Osteocyte (in vitro differentiated cells): ENCODE data around the gene CHD5. TPM values are rescaled to one million over a fixed set of nuclear protein-coding genes. Genes with fewer than 3 reads are reported as not detected.
A peak's percentile ranks its signal among the peaks of the same experiment; 100 is the strongest.

ENCODE experiments used
- DNase-seq: peaks from one replicate; pipeline ENCODE4 v3.0.0; 2021; ENCODE audit warnings: mixed read lengths; ENCODE audit not compliant: unreplicated experiment; ENCODE audit errors: extremely low spot score
- H3K27ac Mint-ChIP-seq: one replicate; pipeline ENCODE4 v1.8.0; 2021; ENCODE audit warnings: mild to moderate bottlenecking, mixed read lengths; ENCODE audit not compliant: unreplicated experiment
- H3K27me3 Mint-ChIP-seq: one replicate; pipeline ENCODE4 v1.8.0; 2021; ENCODE audit warnings: mixed read lengths; ENCODE audit not compliant: unreplicated experiment
- H3K36me3 Mint-ChIP-seq: one replicate; pipeline ENCODE4 v1.8.0; 2021; ENCODE audit warnings: mixed read lengths; ENCODE audit not compliant: unreplicated experiment
- H3K4me1 Mint-ChIP-seq: one replicate; pipeline ENCODE4 v1.8.0; 2021; ENCODE audit warnings: mixed read lengths; ENCODE audit not compliant: unreplicated experiment
- H3K4me3 Mint-ChIP-seq: one replicate; pipeline ENCODE4 v1.8.0; 2021; ENCODE audit warnings: mild to moderate bottlenecking, moderate library complexity, mixed read lengths; ENCODE audit not compliant: unreplicated experiment
- H3K9me3 Mint-ChIP-seq: one replicate; pipeline ENCODE4 v1.8.0; 2021; ENCODE audit warnings: mixed read lengths; ENCODE audit not compliant: unreplicated experiment
- total RNA-seq: library from RNA; stranded (reverse); gene quantifications from 2 replicates; pipeline ENCODE4 v1.2.1, GENCODE V29; 2021
- TF ChIP-seq, protein P1 (sequence below): fragments of 200-600 bp; sonication (generic); IDR thresholded peaks from 2 replicates; pipeline ENCODE4 v1.5.0; 2021; ENCODE audit warnings: antibody characterized with exemption, mild to moderate bottlenecking, moderate library complexity

Gene CHD5
- total RNA-seq, 1 donor from 2014 or later, result 0.43 TPM

DNA sequence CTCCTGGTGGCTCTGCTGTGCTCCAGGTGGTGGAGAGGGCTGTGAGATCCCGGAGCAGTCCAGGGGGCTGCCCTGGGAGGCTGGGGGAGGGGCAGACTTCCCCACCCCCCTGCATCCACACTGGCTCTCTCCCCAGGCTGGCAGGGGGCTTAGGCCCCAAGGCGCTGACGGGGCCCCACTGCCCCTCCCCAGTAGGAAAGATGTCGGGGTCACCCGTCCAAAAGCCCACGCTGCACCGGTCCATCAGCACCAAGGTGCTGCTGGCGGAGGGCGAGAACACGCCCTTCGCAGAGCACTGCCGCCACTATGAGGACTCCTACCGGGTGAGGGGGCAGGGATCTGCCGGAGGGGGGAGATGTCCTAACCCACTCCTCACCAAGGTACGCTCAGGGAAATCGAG, 31.6 kb upstream of the CHD5 start:
- H3K27me3 Mint-ChIP-seq, result no peaks in the 10 kb centered on the region
- TF ChIP-seq, protein P1, sequence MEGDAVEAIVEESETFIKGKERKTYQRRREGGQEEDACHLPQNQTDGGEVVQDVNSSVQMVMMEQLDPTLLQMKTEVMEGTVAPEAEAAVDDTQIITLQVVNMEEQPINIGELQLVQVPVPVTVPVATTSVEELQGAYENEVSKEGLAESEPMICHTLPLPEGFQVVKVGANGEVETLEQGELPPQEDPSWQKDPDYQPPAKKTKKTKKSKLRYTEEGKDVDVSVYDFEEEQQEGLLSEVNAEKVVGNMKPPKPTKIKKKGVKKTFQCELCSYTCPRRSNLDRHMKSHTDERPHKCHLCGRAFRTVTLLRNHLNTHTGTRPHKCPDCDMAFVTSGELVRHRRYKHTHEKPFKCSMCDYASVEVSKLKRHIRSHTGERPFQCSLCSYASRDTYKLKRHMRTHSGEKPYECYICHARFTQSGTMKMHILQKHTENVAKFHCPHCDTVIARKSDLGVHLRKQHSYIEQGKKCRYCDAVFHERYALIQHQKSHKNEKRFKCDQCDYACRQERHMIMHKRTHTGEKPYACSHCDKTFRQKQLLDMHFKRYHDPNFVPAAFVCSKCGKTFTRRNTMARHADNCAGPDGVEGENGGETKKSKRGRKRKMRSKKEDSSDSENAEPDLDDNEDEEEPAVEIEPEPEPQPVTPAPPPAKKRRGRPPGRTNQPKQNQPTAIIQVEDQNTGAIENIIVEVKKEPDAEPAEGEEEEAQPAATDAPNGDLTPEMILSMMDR, result no peak
- H3K4me3 Mint-ChIP-seq, result no peak overlapping the region
- no peaks in the 10 kb centered on the region for H3K9me3 Mint-ChIP-seq
- H3K27ac Mint-ChIP-seq, result no peak overlapping the region
- peaks cover 12% of the 10 kb centered on the region for H3K4me1 Mint-ChIP-seq
- DNase-seq, result no peak
- peaks cover 9% of the 10 kb centered on the region for H3K36me3 Mint-ChIP-seq

DNA sequence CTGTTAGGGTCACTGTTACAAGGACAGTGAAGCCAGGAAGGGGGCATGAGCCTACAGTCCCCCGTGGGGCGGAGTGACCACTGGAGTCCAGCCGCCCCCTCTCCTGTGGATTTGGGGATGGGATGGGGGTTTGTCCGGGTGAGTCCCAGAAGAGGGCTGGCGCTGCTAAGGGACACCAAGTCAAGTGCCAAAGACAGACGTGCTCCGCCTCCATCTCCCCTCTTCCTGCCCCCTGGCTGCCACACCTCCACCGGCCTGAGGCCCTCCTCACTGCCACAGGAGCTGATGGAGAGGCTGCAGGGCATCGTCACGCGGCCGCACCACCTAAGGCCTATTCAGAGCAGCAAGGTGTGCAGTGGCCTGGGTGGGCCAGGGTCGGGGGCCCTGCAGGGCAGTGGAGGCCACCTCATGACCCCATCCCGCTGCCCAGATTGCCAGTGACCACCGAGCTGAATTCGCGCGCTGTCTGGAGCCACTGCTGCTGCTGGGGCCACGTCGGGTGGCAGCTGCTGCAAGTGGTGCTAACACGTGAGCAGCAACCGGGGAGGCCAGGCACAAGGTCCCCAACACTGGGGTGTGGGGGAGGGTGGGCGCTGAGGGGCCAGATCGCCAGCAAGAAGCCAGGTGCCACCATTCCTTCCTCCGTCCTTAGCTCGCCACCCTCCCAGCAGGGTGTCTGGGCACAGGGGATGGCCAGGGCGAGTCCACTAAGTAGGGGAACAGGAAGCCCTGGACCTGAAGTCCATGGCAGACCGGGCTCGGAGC, 30.7 kb upstream of the CHD5 start:
- Mint-ChIP-seq H3K36me3 (peaks cover 9% of the 10 kb centered on the region), H3K27me3 (no peaks in the 10 kb centered on the region), H3K4me3 (no peak overlapping the region), H3K27ac (no peak overlapping the region), H3K4me1 (peaks cover 12% of the 10 kb centered on the region), H3K9me3 (no peaks in the 10 kb centered on the region)
- no peak for DNase-seq
- TF ChIP-seq, protein P1, result no peak

DNA sequence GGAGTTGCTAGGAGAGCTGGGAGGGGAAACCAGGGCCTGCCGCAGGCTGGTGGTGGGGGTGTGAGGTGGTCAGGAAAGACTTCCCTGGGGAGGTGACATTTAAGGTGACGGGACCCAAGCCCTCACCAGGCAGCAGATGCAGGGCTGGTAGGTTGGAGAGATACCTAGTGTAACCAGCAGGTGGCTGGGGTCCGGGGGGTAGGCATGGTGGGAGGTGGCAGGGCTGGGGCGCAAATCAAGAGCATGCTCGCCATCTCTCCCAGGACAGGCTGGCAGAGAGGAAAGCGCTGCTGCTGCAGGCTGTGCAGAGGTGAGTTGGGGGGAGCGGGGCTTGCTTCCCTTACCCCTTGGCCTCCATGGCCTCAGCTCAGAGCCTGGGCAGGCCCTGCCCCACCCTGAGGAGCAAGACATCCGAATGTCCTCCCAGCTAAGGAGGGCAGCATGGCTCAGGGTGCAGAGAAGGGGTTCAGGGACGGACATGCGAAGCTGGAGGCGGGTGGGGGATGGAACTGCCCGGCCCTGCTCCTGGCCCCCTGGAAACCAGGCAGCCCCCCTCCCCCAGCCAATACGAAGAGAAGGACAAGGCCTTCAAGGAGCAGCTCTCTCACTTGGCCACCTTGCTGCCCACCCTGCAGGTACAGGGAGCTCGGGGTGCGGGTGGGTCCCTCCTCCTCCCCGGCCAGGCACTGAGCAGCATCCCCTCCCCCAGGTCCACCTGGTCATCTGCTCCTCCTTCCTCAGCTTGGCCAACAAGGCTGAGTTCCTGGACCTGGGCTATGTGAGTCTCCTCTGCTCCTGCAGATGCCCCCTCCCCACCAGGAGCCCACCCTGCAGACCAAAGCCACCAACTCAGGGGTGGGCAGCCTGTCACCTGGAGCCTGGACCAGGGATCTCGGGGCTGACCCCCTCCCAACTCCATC, 29.8 kb upstream of the CHD5 start:
- Mint-ChIP-seq H3K27me3 (no peaks in the 10 kb centered on the region), H3K9me3 (no peaks in the 10 kb centered on the region), H3K4me1 (peaks cover 15% of the 10 kb centered on the region), H3K4me3 (peak overlapping the region; percentile 60), H3K27ac (no peak overlapping the region), H3K36me3 (peaks cover 5% of the 10 kb centered on the region)
- TF ChIP-seq, protein P1, result no peak
- DNase-seq, result no peak

DNA sequence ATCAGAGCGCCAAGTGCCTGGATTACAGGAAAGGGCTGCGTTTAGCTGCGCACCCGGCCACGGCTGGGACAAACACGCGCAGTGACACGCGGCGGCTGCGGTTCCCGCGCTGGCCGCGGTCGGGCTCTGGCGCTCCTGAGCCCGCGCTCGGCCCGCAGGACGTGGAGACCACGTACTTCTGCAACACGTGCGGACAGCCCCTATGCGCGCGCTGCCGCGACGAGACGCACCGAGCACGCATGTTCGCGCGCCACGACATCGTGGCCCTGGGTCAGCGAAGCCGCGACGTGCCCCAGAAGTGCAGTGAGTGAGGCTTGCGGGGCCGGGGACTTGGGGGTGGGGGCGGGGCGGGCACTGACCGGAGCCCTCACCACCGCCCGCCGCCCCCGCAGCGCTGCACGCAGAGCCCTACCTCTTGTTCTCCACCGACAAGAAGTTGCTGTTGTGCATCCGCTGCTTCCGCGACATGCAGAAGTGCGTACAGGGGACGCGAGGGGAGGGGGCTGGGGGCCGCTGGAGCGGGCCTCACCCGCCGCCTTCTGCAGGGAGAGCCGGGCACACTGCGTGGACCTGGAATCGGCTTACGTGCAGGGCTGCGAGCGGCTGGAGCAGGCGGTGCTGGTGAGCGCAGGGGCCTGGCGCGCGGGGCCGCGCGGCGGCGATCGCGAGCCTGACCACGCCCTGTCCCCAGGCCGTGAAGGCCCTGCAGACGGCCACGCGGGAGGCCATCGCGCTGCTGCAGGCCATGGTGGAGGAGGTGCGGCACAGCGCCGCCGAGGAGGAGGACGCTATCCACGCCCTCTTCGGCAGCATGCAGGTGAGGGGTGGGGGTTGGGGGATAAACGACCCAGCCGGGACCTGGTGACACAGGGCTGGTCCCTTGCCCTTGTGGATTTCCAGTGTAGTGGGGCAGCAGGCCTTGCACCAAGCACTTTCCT, 28.9 kb upstream of the CHD5 start:
- peaks cover 5% of the 10 kb centered on the region for H3K36me3 Mint-ChIP-seq
- H3K27ac Mint-ChIP-seq, result no peak overlapping the region
- H3K9me3 Mint-ChIP-seq, result no peaks in the 10 kb centered on the region
- TF ChIP-seq, protein P1, result peak; percentile 49
- H3K4me3 Mint-ChIP-seq, result peak overlapping the region; percentile 65
- DNase-seq, result no peak
- no peaks in the 10 kb centered on the region for H3K27me3 Mint-ChIP-seq
- peaks cover 19% of the 10 kb centered on the region for H3K4me1 Mint-ChIP-seq
